Measurements from ENCODE around the gene ALDH5A1.

Gene ALDH5A1

GRCh38 chr6:24476631-24477030 is 18.1 kb upstream of the ALDH5A1 start:
- Histone ChIP-seq H2AFZ (ENCODE audit: low read length) (no peak overlapping the region), H3K9me2 (replicated peaks; ENCODE audit: low read depth, low read length) (no peaks in the 10 kb centered on the region), H3K4me1 (ENCODE audit: insufficient read depth, low read length, poor library complexity, severe bottlenecking) (no peaks in the 10 kb centered on the region), H3K27me3 (ENCODE audit: insufficient read depth, low read length, poor library complexity, severe bottlenecking) (no peaks in the 10 kb centered on the region), H3K9me3 (ENCODE audit: insufficient read depth, low read depth, low read length) (no peaks in the 10 kb centered on the region), H3K4me2 (ENCODE audit: low read depth, low read length, poor library complexity, severe bottlenecking) (no peak overlapping the region), H4K20me1 (ENCODE audit: insufficient read depth, low read length, poor library complexity, severe bottlenecking) (no peaks in the 10 kb centered on the region), H3F3A (ENCODE audit: low read depth) (no peaks in the 10 kb centered on the region), H3K4me3 (ENCODE audit: low read length, poor library complexity, severe bottlenecking) (no peak overlapping the region), H3K79me2 (ENCODE audit: insufficient read depth, low read length) (no peaks in the 10 kb centered on the region), H3K36me3 (ENCODE audit: insufficient read depth, low read length) (no peaks in the 10 kb centered on the region), H3K9ac (ENCODE audit: low read depth, low read length, poor library complexity, severe bottlenecking) (no peak overlapping the region)
- no peak for TF ChIP-seq CTCF (conservative IDR thresholded peaks at IDR 0.05; ENCODE audit: low read length)
- no peak for TF ChIP-seq EZH2phosphoT487 (IDR thresholded peaks at IDR 0.05; ENCODE audit: borderline replicate concordance)

GRCh38 chr6:24477070-24477469 is 17.7 kb upstream of the ALDH5A1 start:
- no peak overlapping the region for H2AFZ ChIP-seq (ENCODE audit: low read length)
- no peaks in the 10 kb centered on the region for H4K20me1 ChIP-seq (ENCODE audit: insufficient read depth, low read length, poor library complexity, severe bottlenecking)
- H3K79me2 ChIP-seq (ENCODE audit: insufficient read depth, low read length) = no peaks in the 10 kb centered on the region
- no peaks in the 10 kb centered on the region for H3K27me3 ChIP-seq (ENCODE audit: insufficient read depth, low read length, poor library complexity, severe bottlenecking)
- no peaks in the 10 kb centered on the region for H3K4me1 ChIP-seq (ENCODE audit: insufficient read depth, low read length, poor library complexity, severe bottlenecking)
- H3K9me2 ChIP-seq (replicated peaks; ENCODE audit: low read depth, low read length) = no peaks in the 10 kb centered on the region
- no peak overlapping the region for H3K4me3 ChIP-seq (ENCODE audit: low read length, poor library complexity, severe bottlenecking)
- no peaks in the 10 kb centered on the region for H3F3A ChIP-seq (ENCODE audit: low read depth)
- H3K9ac ChIP-seq (ENCODE audit: low read depth, low read length, poor library complexity, severe bottlenecking) = no peak overlapping the region
- TF ChIP-seq CTCF (conservative IDR thresholded peaks at IDR 0.05; ENCODE audit: low read length) (no peak), EZH2phosphoT487 (IDR thresholded peaks at IDR 0.05; ENCODE audit: borderline replicate concordance) (no peak)
- H3K36me3 ChIP-seq (ENCODE audit: insufficient read depth, low read length) = no peaks in the 10 kb centered on the region
- no peak overlapping the region for H3K4me2 ChIP-seq (ENCODE audit: low read depth, low read length, poor library complexity, severe bottlenecking)
- H3K9me3 ChIP-seq (ENCODE audit: insufficient read depth, low read depth, low read length) = no peaks in the 10 kb centered on the region

- TF ChIP-seq EZH2phosphoT487 (IDR thresholded peaks at IDR 0.05; ENCODE audit: borderline replicate concordance) = no peak
- TF ChIP-seq CTCF (conservative IDR thresholded peaks at IDR 0.05; ENCODE audit: low read length) = no peak
- Histone ChIP-seq H3K36me3 (ENCODE audit: insufficient read depth, low read length) (no peaks in the 10 kb centered on the region), H3K9ac (ENCODE audit: low read depth, low read length, poor library complexity, severe bottlenecking) (no peak overlapping the region), H3K9me2 (replicated peaks; ENCODE audit: low read depth, low read length) (no peaks in the 10 kb centered on the region), H3K4me2 (ENCODE audit: low read depth, low read length, poor library complexity, severe bottlenecking) (no peak overlapping the region), H4K20me1 (ENCODE audit: insufficient read depth, low read length, poor library complexity, severe bottlenecking) (no peaks in the 10 kb centered on the region), H3K9me3 (ENCODE audit: insufficient read depth, low read depth, low read length) (no peaks in the 10 kb centered on the region), H3K4me3 (ENCODE audit: low read length, poor library complexity, severe bottlenecking) (no peak overlapping the region), H3F3A (ENCODE audit: low read depth) (no peaks in the 10 kb centered on the region), H3K4me1 (ENCODE audit: insufficient read depth, low read length, poor library complexity, severe bottlenecking) (no peaks in the 10 kb centered on the region), H3K27me3 (ENCODE audit: insufficient read depth, low read length, poor library complexity, severe bottlenecking) (no peaks in the 10 kb centered on the region), H2AFZ (ENCODE audit: low read length) (no peak overlapping the region), H3K79me2 (ENCODE audit: insufficient read depth, low read length) (no peaks in the 10 kb centered on the region)
Measured at GRCh38 chr6:24478903-24479302, 15.9 kb upstream of the ALDH5A1 start.
